GM19240 (cell line): ENCODE results near the gene OMD.

Experiments used
- DNase-seq: peaks from one replicate; pipeline ENCODE4 v3.0.0; 2011; ENCODE audit warnings: low spot score; ENCODE audit not compliant: insufficient read length

The OMD gene

DNA sequence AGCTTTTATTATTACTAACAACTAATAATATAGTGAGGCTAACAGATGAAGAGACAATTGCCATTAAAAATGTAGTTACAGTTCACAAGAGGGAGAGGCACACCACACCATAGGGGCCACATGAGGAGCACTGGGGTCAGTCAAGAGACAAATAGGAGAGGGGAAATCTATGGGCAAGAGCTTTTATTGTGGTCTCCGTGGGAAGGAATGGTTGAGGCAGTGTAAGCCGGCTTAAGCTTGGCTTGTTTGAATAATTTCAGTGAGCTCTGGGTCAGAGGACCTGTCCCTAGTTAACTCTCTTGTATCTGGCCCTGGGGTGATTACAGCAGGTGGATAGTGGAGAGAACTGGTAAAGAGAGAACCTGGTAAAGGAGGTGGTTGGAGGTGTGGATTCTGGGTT is 55.2 kb downstream of the OMD start:
- no peak for DNase-seq
